IPS DF 4.7 (cell line): Measurements from ENCODE around the gene AOC2.
"Not testable (repeated sequence)": the region's sequence is repeated elsewhere in the genome, so short reads cannot be mapped to it uniquely, and the experiment has no call there.

Source experiments
- DNase-seq: peaks from one replicate; pipeline ENCODE4 v3.0.0-alpha.2; 2013; ENCODE audit warnings: low spot score; ENCODE audit errors: extremely low read depth

Gene AOC2

DNA sequence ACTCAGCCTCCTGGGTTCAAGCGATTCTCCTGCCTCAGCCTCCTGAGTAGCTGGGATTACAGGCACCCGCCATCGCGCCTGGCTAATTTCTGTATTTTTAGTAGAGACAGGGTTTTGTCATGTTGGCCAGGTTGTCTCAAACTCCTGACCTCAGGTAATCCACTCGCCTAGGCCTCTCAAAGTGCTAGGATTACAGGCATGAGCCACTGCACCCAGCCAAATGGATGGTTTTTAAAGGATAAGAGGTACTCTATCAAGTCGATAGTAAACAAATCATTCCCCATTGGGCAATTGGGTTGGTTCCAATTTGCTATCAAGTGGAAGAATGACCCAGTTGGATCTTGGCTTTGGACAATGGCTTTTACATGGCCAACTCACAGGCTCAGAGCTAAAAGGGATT lies 37.3 kb downstream of the AOC2 start:
- not testable (repeated sequence) for DNase-seq

DNA sequence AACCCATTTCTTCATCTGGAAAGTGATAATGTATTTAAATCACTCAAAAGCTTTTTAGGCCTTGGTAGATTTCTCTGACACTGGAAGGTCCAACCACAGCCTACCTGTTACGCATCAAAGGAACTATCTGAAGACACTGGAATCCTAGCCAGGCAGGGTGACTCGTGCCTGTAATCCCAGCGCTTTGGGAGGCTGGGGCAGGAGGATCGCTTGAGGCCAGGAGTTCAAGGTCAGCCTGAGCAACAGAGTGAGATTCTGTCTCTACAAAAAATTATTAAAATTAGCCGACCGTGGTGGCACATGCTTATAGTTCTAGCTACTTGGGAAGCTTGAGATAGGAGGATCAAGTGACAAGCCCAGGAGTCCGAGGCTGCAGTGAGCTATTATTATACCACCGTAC lies 37.8 kb downstream of the AOC2 start:
- DNase-seq, result no peak

DNA sequence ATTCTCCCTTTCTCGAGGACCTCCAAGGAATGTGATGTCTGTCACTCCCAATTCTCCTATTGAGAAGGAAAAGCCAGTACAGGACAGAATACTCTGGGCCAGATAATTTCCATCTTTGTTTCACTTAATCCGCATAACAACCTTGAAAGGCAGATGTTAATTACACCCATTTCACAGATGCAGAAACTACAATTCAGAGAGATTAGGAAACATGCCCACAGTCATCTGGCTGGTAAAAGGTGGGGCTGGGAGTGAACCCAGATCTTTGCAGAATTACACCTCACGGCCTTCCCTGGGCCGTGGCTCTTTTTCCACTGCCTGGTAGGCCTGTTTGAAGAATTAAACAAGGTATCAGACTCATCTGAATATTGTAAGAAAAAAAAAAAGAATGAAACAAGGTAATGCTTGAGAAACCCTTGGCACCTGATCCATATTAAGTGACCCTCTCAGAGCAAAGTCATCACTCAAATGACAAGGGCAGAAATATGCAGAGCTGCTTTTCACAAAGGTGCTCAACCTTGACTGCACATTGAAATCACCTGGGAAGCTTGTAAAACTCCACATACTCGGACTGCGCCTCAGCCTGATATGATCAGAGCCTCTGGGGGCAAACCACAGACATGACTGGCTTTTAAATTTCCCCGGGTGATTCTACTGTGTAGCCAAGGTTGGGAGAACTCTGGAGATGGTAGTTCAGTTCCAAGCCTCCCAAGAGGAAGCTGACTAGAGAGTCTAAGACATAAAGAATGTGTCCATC lies 39.6 kb downstream of the AOC2 start:
- DNase-seq, result no peak

DNA sequence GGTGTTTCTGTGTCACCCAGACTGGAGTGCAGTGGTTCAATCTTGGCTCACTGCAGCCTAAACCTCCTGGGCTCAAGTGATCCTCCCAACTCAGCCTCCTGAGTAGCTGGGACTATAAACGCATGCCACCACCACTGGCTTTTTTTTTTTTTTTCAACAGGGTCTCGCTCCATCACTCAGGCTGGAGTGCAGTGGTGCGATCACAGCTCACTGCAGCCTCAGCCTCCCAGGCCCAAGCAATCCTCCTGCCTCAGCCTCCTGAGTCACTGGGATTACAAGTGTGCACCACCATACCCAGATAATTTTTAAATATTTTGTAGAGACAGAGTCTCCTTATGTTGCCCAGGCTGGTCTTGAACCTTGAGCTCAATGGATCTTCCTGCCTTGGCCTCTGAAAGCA lies 41.4 kb downstream of the AOC2 start:
- not testable (repeated sequence) for DNase-seq

DNA sequence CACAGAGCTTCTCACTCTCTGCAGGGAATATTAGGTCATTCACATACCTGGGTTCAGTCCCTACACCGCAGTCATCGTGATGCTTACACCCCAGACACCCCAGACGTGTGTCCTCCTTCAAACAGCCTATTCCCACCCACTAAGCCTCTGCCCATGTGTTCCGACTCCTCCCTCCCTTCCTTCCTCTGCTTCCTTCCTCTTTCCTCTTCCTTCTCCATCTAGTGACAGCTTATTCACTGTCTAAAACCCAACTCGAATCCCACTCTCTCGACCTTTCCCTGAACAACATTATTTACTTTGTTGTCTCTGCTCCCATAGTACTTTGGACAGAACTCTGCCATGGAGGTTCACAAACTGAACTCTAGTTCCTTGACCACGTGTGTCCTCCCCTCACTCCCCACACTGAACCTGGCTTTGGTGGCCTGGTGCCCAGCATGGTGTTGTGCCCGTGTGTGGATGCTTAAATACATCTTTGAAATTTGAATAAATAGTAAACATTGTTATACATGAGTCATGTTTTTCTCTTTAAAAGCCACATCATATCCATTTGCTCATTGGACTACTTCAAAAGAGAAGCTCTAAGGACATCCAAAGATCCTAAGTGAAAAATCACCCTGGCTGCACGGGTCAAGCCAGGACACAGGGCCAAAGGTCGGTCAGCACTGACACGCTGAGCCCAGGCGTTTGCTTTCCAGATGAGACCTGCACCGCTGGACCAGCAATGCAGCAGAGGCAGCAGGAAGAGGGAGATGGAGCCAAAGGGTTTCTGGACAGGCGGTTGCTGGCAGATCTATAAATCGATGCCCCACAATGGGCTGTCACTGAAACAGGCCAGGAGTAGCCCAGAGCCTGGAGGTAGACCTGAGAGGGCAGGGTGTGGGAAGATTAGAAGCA lies 42.1 kb downstream of the AOC2 start:
- no peak for DNase-seq

DNA sequence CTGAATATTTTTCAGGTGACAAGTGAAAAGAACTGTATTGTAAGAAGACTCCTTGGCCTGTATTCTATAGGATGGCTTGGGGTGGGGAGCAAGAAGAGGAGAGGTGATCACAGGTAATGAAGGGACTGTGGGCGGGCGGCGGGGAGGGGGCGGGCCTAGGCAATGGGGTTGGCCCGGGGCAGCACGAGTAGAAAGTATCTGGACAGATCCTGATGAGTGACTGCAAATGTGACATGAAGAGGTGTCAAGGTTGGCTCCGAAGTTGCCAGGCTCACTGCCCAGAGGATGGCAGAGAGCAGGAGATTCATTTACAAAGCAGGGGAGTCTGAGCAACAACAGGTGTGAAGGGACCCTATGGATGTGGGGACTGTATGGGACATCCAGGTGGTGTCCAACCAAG lies 45.4 kb downstream of the AOC2 start:
- no peak for DNase-seq

GRCh38 chr17:42891539-42892152 lies 47.3 kb downstream of the AOC2 start:
- no peak for DNase-seq

DNA sequence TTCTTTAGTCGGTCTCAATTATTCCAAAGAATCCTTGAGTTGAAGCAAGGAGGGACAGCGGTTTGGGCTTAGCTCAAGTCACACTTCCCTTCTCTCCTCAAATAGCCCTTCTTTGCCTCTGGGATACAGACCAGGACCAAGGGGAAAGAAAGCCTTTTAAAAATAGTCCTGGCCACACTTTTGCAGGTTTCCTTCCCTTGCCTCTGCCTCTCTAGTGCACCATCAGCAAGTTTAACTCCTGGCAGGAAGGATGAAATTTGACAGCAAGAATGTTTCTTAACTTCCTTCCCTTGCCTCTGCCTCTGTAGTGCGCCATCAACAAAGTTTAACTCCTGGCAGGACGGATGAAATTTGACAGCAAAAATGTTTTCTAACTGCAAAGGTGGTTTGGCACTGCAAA lies 49.0 kb downstream of the AOC2 start:
- DNase-seq, result no peak

DNA sequence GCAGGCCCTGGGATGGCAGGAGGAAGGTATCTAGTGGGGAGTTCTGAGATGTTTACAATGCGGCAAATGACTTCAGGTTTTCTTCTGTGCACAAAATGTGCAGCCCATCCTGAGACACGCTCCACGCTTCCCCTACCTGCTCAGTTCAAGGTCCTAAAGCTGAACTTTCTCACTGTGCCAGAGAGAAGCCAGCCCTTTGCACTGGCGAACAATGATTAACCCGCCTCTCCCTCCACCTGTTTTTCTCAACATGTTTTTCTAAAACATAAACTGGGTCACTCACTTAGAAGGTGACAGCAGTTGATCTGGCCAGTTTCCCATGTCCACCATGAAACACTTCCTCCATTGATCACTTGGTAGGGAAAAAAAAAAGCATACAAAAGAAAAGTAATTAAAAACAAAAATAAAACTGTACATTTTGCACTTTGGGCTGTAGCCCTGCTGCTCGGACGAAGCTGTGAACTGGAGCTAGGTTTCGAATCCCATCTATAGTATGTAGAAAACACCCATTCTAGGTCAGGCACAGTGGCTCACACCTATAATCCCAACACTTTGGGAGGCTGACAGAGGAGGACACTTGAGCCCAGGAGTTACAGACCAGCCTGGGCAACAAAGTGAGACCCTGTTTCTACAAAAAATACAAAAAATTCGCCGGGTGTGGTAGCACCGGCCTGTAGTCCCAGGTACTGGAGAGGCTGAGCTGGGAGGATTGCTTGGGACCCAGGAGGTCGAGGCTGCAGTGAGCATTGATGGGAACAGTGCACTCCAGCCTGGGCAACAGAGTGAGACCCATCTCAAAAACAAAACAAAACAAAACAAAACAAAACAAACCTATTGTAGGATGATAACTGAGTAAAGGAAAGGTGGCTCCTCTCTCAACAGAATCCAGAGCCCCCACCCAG lies 50.2 kb downstream of the AOC2 start:
- no peak for DNase-seq

DNA sequence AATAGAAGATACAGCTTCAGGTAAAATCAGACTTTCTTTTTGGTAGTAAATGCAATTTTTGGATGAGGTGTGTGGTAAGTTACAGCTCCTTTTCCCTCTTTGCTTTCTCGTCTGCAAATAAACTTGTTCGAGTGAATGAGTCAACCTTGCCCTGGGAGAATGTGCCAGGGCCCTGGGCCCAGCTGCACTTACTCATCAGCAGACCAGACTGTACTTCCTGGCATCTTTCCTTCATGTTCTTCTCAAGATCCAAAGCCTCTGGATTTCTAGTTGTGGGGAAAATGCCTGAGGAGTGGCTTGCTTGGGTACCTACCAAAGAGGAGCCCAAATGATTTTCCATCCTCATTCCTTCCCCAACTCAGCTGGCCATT lies 50.8 kb downstream of the AOC2 start:
- no peak for DNase-seq

- no peak for DNase-seq
Measured at GRCh38 chr17:42898147-42898811, 53.9 kb downstream of the AOC2 start.

DNA sequence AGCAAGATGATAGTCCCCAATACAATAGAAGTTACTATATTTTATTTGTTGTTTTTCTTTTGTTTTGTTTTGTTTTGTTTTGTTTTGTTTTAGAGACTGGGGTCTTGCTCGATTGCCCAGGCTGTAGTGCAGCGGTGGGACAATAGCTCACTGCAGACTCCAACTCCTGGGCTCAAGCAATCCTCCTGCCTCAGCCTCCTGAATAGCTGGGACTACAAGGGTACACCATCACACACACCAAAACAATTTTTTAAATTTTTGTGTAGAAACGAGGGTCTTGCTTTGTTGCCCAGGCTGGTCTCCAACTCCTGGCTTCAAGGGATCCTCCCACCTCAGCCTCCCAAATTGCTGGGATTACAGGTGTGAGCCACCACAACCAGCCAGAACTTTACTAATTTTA lies 55.6 kb downstream of the AOC2 start:
- not testable (repeated sequence) for DNase-seq
